Endothelial cell of umbilical vein (primary cell): ENCODE data around the gene ATF6B. TPM values are rescaled to one million over a fixed set of nuclear protein-coding genes. Genes with fewer than 3 reads are reported as not detected.

Experiments
- BruUV-seq: library from RNA; stranded (reverse); fragments of 400-500 nt; replicated peaks from 2 replicates; lab custom pipeline; 2021; lab: Mats Ljungman, UMichigan
- CTCF ChIA-PET: fragments of 300-600, 350-600 bp; sonication (Branson Sonifier 250); formaldehyde crosslinking; loops from one replicate; lab custom pipeline; 2021; ENCODE audit warnings: antibody characterized with exemption, inconsistent platforms; lab: Charles Lee
- POLR2A ChIA-PET: fragments of 300-600, 350-600 bp; sonication (Branson Sonifier 250); formaldehyde crosslinking; loops from one replicate; lab custom pipeline; 2021; ENCODE audit warnings: antibody characterized with exemption, inconsistent platforms; lab: Charles Lee
- DNase-seq: peaks from one replicate; pipeline ENCODE4 v3.0.0-alpha.2; 2011; ENCODE audit warnings: low read depth, low spot score
- FAIRE-seq: peaks from 2 replicates; lab custom pipeline; 2011; peaks lifted over from hg19 to GRCh38; lab: Jason Lieb, UNC
- H2AFZ ChIP-seq: 2 replicates; pipeline ENCODE4 v1.6.0; 2012; ENCODE audit warnings: low read depth, low read length, control low read depth, inconsistent platforms
- H3K27ac ChIP-seq: 2 replicates; pipeline ENCODE4 v1.5.1; 2011; ENCODE audit warnings: low read depth, mild to moderate bottlenecking, control low read depth, low read length, moderate library complexity; ENCODE audit not compliant: insufficient read depth
- H3K27me3 ChIP-seq, 2 experiments: 2 replicates each; pipeline versions ENCODE4 v1.6.0 to v1.6.1; 2011; ENCODE audit warnings: low read length in 2 of 2, mixed read lengths in 1 of 2; ENCODE audit not compliant: control insufficient read depth in 2 of 2, insufficient read depth in 2 of 2
- H3K36me3 ChIP-seq, 2 experiments: 2 replicates in 1 of 2; 3 replicates in 1 of 2; pipeline ENCODE4 v1.5.1; 2011; ENCODE audit warnings: low read length in 2 of 2, mild to moderate bottlenecking in 1 of 2, moderate library complexity in 1 of 2; ENCODE audit not compliant: control insufficient read depth in 2 of 2, insufficient read depth in 2 of 2; ENCODE audit errors: extremely low read depth in 1 of 2
- H3K4me1 ChIP-seq: 3 replicates; pipeline ENCODE4 v1.5.1; 2011; ENCODE audit warnings: mild to moderate bottlenecking, low read length; ENCODE audit not compliant: control insufficient read depth, insufficient read depth; ENCODE audit errors: extremely low read depth
- H3K4me2 ChIP-seq: 2 replicates; pipeline ENCODE4 v1.6.1; 2011; ENCODE audit warnings: low read length, control low read depth, mixed read lengths; ENCODE audit not compliant: insufficient read depth
- H3K4me3 ChIP-seq, 3 experiments: fragments of 200-600 bp in 1 of 3; sonication (generic), shearing (Covaris generic) in 1 of 3; replicated peaks in 1 of 3; 2 replicates each; pipeline ENCODE4 v1.5.1; 2011 to 2016; ENCODE audit warnings: control low read depth in 3 of 3, low read length in 3 of 3, mild to moderate bottlenecking in 2 of 3, inconsistent platforms in 1 of 3, low read depth in 1 of 3, moderate library complexity in 1 of 3; ENCODE audit not compliant: insufficient read depth in 1 of 3
- H3K79me2 ChIP-seq: 2 replicates; pipeline ENCODE4 v1.6.0; 2012; ENCODE audit warnings: low read length, inconsistent platforms; ENCODE audit not compliant: control insufficient read depth, insufficient read depth
- H3K9ac ChIP-seq: replicated peaks from 2 replicates; pipeline ENCODE3; 2011; ENCODE audit warnings: low read length, control low read depth; ENCODE audit not compliant: insufficient read depth; ENCODE audit errors: extremely low read depth
- H3K9me1 ChIP-seq: replicated peaks from 3 replicates; pipeline ENCODE4 v1.6.0; 2011; ENCODE audit warnings: mild to moderate bottlenecking, low read length; ENCODE audit not compliant: control insufficient read depth, insufficient read depth; ENCODE audit errors: extremely low read depth
- H3K9me3 ChIP-seq: replicated peaks from 2 replicates; pipeline ENCODE4 v1.5.1; 2012; ENCODE audit warnings: low read length, inconsistent platforms; ENCODE audit not compliant: control insufficient read depth, insufficient read depth
- H4K20me1 ChIP-seq: replicated peaks from 2 replicates; pipeline ENCODE3; 2011; ENCODE audit warnings: mild to moderate bottlenecking, low read length; ENCODE audit not compliant: control insufficient read depth, insufficient read depth; ENCODE audit errors: extremely low read depth
- CTCF ChIP-seq, 2 donors: IDR thresholded peaks; 1 replicate in 1 of 2; 2 replicates in 1 of 2; pipeline ENCODE4 v1.5.1; 2011; ENCODE audit warnings: low read length in 2 of 2, mild to moderate bottlenecking in 2 of 2, moderate library complexity in 2 of 2, control low read depth in 1 of 2, inconsistent platforms in 1 of 2, low read depth in 1 of 2; ENCODE audit not compliant: insufficient read depth in 1 of 2; ENCODE audit errors: extremely low read depth in 1 of 2
- EZH2 ChIP-seq: IDR thresholded peaks from 2 replicates; pipeline ENCODE4 v1.6.1; 2012; ENCODE audit warnings: borderline replicate concordance, low read depth, mild to moderate bottlenecking, moderate library complexity, low read length, inconsistent platforms; ENCODE audit not compliant: severe bottlenecking
- FOS ChIP-seq: IDR thresholded peaks from 2 replicates; pipeline ENCODE4 v1.6.1; 2011; ENCODE audit warnings: mild to moderate bottlenecking, low read length, moderate library complexity, borderline replicate concordance; ENCODE audit not compliant: insufficient read depth
- MYC ChIP-seq: IDR thresholded peaks from one replicate; pipeline ENCODE4 v1.6.1; 2011; ENCODE audit warnings: mild to moderate bottlenecking, low read depth, low read length
- POLR2A ChIP-seq: IDR thresholded peaks from 2 replicates; pipeline ENCODE4 v1.6.1; 2012; ENCODE audit warnings: low read depth, mild to moderate bottlenecking, control low read depth, low read length
- POLR2AphosphoS5 ChIP-seq: IDR thresholded peaks from 2 replicates; pipeline ENCODE4 v1.6.1; 2012; ENCODE audit warnings: low read depth, mild to moderate bottlenecking, control low read depth, low read length, moderate library complexity; ENCODE audit not compliant: insufficient read depth
- dilution Hi-C: fragments of 300-500 bp; cut with MboI; formaldehyde crosslinking; loops from one replicate; pipeline ENCODE4 v1.15.0; 2019; ENCODE audit warnings: low sequenced_read_pairs; ENCODE audit not compliant: extremely low pct_ligation_motif_present
- intact Hi-C: fragments of 100-400 bp; cut with micrococcal nuclease; formaldehyde crosslinking; loops from one replicate; pipeline ENCODE4 v1.10.0; 2022
- polyA plus RNA-seq, 4 experiments: library from polyadenylated mRNA; depleted of rRNA in 3 of 4; stranded (reverse) in 3 of 4; unstranded in 1 of 4; fragments of >200 nt; gene quantifications; 2 replicates each; pipeline versions ENCODE4 v1.2.1 to v1.2.3, GENCODE V29; 2011 to 2012; ENCODE audit warnings: missing spikeins in 1 of 4
- total RNA-seq: library from RNA; stranded (reverse); gene quantifications from 2 replicates; pipeline ENCODE4 v1.2.3, GENCODE V29; 2021
- TF ChIP-seq, protein P1 (sequence below): IDR thresholded peaks from 2 replicates; pipeline ENCODE4 v1.6.1; 2011; ENCODE audit not compliant: insufficient read depth, insufficient read length

The ATF6B gene
- total and polyA plus RNA-seq, 2 donors (not counting 3 experiments of a cell fraction or from before 2014, with no cell fraction given), result 106 to 115 TPM

DNA sequence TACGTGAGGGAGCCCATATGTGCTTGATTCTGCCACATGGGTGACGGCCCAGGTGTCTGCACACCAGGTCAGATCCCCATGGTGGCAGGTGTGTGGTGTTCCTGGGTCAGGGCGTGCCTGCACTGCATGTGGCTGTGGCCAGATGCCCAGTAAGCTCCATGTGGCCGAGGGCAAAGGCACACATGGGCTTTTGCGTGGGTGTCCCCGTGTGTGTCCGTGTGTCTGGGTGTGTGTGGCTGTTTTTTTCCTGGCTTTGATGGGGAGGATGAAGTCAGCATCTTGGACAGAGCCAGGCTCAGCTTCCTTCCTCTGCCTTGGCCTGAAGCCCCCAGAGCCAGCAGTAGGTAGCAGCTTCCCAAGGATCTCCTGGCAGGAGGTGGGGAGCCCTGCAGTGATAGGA, 17.4 kb downstream of the ATF6B start:
- no peaks in the 10 kb centered on the region for H3K9me3 ChIP-seq
- H3K27me3 ChIP-seq, result peaks cover 17 to 18% of the 10 kb centered on the region in 2 experiments
- no peak overlapping the region for H3K4me2 ChIP-seq
- no peaks in the 10 kb centered on the region for H3K4me1 ChIP-seq
- peaks cover 0 to 10% of the 10 kb centered on the region in 2 experiments for H3K36me3 ChIP-seq
- H3K4me3 ChIP-seq, result no peak overlapping the region
- FAIRE-seq, result no peak
- no peaks in the 10 kb centered on the region for H3K79me2 ChIP-seq
- intact Hi-C loops, result loop anchor here (10.0 kb wide), 1 partner anchor 304 kb away; no protein-coding TSS in a partner anchor
- H4K20me1 ChIP-seq, result no peaks in the 10 kb centered on the region
- dilution Hi-C loops, result no loop called here
- TF ChIP-seq EZH2, result no peak
- no peak for TF ChIP-seq MYC
- no peak for TF ChIP-seq FOS
- no peak for TF ChIP-seq POLR2A
- TF ChIP-seq POLR2AphosphoS5, result peak; percentile 35
- TF ChIP-seq, protein P1, sequence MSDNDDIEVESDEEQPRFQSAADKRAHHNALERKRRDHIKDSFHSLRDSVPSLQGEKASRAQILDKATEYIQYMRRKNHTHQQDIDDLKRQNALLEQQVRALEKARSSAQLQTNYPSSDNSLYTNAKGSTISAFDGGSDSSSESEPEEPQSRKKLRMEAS, result no peak
- TF ChIP-seq CTCF (IDR thresholded peaks at IDR 0.05; ENCODE audit: extremely low read depth in 1 of 2, insufficient read depth in 1 of 2, low read depth in 1 of 2, low read length in 2 of 2), result no peak
- no peak for DNase-seq
- CTCF ChIA-PET, result no interaction called here
- no peak overlapping the region for H3K9ac ChIP-seq
- no peak overlapping the region for H2AFZ ChIP-seq
- POLR2A ChIA-PET, result no interaction called here
- no TSS peak for BruUV-seq
- no peak overlapping the region for H3K27ac ChIP-seq
- H3K9me1 ChIP-seq, result no peaks in the 10 kb centered on the region
